ENCODE data around the gene CPVL. TPM values are rescaled to one million over a fixed set of nuclear protein-coding genes. Genes with fewer than 3 reads are reported as not detected.

CPVL gene
- total RNA-seq, 1 experiment from 2014 or later: 26.9 TPM

DNA sequence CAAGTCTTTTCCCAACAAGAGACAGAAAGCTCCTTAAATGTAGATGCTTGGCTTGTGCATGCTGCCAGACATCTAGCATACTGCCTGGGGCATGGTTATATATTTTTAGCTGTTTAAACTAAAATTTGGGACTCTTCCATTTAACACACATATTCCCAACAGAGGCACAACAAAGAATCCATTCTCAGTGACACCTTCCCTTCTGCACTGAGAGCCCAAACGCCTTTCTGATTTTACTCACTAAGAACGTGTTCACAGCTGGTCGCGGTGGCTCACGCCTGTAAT, 49.9 kb downstream of the CPVL start:
- Mint-ChIP-seq H3K27ac (peak overlapping the region in 1 of 3 experiments; percentile 59; a peak in 1 of 7 replicates), H3K4me1 (peaks cover 13 to 14% of the 10 kb centered on the region in 2 experiments), H3K9me3 (no peaks in the 10 kb centered on the region), H3K27me3 (ENCODE audit: low read depth) (no peaks in the 10 kb centered on the region; the same call in none of the 2 replicates), H3K36me3 (ENCODE audit: insufficient read depth in 1 of 3, low read depth in 3 of 3) (peaks cover 0 to under 1% (median 0%) of the 10 kb centered on the region in 3 experiments; a peak in 1 of 7 replicates), H3K4me3 (no peak overlapping the region)
- Histone ChIP-seq H2BK15ac (ENCODE audit: low read depth, low read length) (no peak overlapping the region), H3K4me2 (ENCODE audit: insufficient read depth, insufficient read length, low read length) (no peak overlapping the region), H2BK120ac (ENCODE audit: low read depth, low read length, poor library complexity, severe bottlenecking) (no peak overlapping the region), H3K27ac (ENCODE audit: insufficient read length, low read depth, low read length) (no peak overlapping the region), H2BK20ac (ENCODE audit: low read depth, low read length, poor library complexity, severe bottlenecking) (no peak overlapping the region), H4K20me1 (ENCODE audit: control insufficient read depth, insufficient read depth, insufficient read length) (no peaks in the 10 kb centered on the region), H3K14ac (ENCODE audit: insufficient read depth, low read length) (no peak overlapping the region), H3K79me1 (ENCODE audit: insufficient read depth, low read depth, low read length, poor library complexity, severe bottlenecking) (no peaks in the 10 kb centered on the region), H3T11ph (ENCODE audit: low read length) (no peak overlapping the region), H3K9me3 (ENCODE audit: control insufficient read depth, low read depth, low read length) (no peaks in the 10 kb centered on the region), H3K9ac (ENCODE audit: extremely low read depth, insufficient read length, low read length) (no peak overlapping the region), H2AFZ (ENCODE audit: low read length) (no peak overlapping the region), H2BK5ac (ENCODE audit: insufficient read length, low read length) (no peak overlapping the region), H3K23me2 (ENCODE audit: insufficient read length, low read depth, low read length, poor library complexity, severe bottlenecking) (no peaks in the 10 kb centered on the region), H3K4ac (ENCODE audit: low read depth, low read length) (no peak overlapping the region), H2BK12ac (ENCODE audit: insufficient read length, low read depth, low read length) (no peak overlapping the region), H3K23ac (ENCODE audit: insufficient read length, low read depth, low read length) (no peak overlapping the region), H4K8ac (replicated peaks; ENCODE audit: insufficient read length, low read depth, low read length) (no peak overlapping the region), H2AK5ac (ENCODE audit: insufficient read length, low read length) (no peak overlapping the region), H4K91ac (ENCODE audit: insufficient read length, low read depth, low read length) (no peak overlapping the region), H3K56ac (ENCODE audit: insufficient read length, low read depth, low read length) (no peak overlapping the region), H3K4me1 (ENCODE audit: insufficient read depth, low read length) (no peaks in the 10 kb centered on the region; the same call in 1 of the 2 replicates), H3K79me2 (ENCODE audit: insufficient read depth, low read length) (no peaks in the 10 kb centered on the region), H3K27me3 (ENCODE audit: insufficient read depth, low read length) (no peaks in the 10 kb centered on the region), H4K5ac (ENCODE audit: insufficient read length, low read depth, low read length) (no peak overlapping the region), H3K18ac (ENCODE audit: insufficient read length, low read depth, low read length) (no peak overlapping the region)
- WGBS (ENCODE audit: extremely low coverage, insufficient read length, low lambda C conversion rate): no CpG with 5 or more reads among the region's 5 CpGs
- no peak for DNase-seq
- no peak for TF ChIP-seq CTCF (conservative IDR thresholded peaks at IDR 0.05)

All from H9 (cell line).